SK-N-MC (cell line): ENCODE results near the gene EPB41L4B.

Experiments
- EZH2 ChIP-seq: fragments of 200-600 bp; sonication (generic); IDR thresholded peaks from one replicate; pipeline ENCODE4 v1.6.1; 2017; ENCODE audit warnings: antibody characterized with exemption
- FOXP2 ChIP-seq: optimal IDR thresholded peaks from 2 replicates; pipeline ENCODE3; 2011; ENCODE audit warnings: mild to moderate bottlenecking, moderate library complexity; ENCODE audit not compliant: insufficient read depth; ENCODE audit errors: extremely low read length, control extremely low read depth
- POLR2AphosphoS5 ChIP-seq: IDR thresholded peaks from 2 replicates; pipeline ENCODE4 v1.6.1; 2012; ENCODE audit warnings: mild to moderate bottlenecking, low read depth, low read length, borderline replicate concordance

DNA sequence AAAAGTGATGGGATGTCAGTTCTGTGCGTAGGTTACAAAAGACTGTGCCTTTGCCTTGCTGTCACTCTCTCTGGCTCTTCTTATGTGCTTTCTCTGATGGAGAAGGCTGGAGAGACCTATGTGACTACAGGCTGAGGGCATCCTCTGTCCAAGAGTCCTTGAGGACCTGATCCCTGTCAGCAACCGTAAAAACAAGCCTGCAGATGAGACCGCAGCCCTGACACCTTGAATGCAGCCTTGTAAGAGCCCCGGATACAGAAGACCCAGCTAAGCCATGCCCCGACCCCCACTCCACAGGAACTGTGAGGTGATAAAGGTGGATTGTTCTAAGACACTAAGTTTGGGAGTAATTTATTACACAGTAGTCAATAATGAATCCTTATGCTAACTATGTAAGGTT, 121.2 kb downstream of the EPB41L4B start:
- no peak for TF ChIP-seq POLR2AphosphoS5
- no peak for TF ChIP-seq EZH2
- TF ChIP-seq FOXP2 = no peak
